Activated CD8-positive, alpha-beta T cell treated with anti-CD3 and anti-CD28 coated beads for 36 hours (primary cell): Measurements from ENCODE around the gene TMPRSS2. TPM values are rescaled to one million over a fixed set of nuclear protein-coding genes. Genes with fewer than 3 reads are reported as not detected.

Experiments
- ATAC-seq: fragments of 200-7000 bp; cut with Tn5 transposase; one replicate; pipeline ENCODE4 v1.10.0; 2021; ENCODE audit warnings: mild to moderate bottlenecking, moderate library complexity
- CTCF ChIA-PET: fragments of 350-600 bp; sonication (Branson Sonifier 250); formaldehyde crosslinking; loops from one replicate; lab custom pipeline; 2021; ENCODE audit warnings: antibody characterized with exemption; lab: Charles Lee
- POLR2A ChIA-PET: fragments of 350-600 bp; sonication (Branson Sonifier 250); formaldehyde crosslinking; loops from one replicate; lab custom pipeline; 2021; ENCODE audit warnings: antibody characterized with exemption; lab: Charles Lee
- DNase-seq: peaks from one replicate; pipeline ENCODE4 v3.0.0-alpha.2; 2020
- H3K27ac Mint-ChIP-seq: one replicate; pipeline ENCODE4 v1.8.0; 2021; ENCODE audit warnings: mild to moderate bottlenecking, mixed read lengths
- H3K27me3 Mint-ChIP-seq: one replicate; pipeline ENCODE4 v1.8.0; 2021; ENCODE audit warnings: mixed read lengths
- H3K36me3 Mint-ChIP-seq: one replicate; pipeline ENCODE4 v1.8.0; 2021; ENCODE audit warnings: low read depth, mixed read lengths
- H3K4me1 Mint-ChIP-seq: one replicate; pipeline ENCODE4 v1.8.0; 2021; ENCODE audit warnings: low read depth, mixed read lengths
- H3K4me3 Mint-ChIP-seq: one replicate; pipeline ENCODE4 v1.8.0; 2021; ENCODE audit warnings: mild to moderate bottlenecking, moderate library complexity, mixed read lengths
- H3K9me3 Mint-ChIP-seq: one replicate; pipeline ENCODE4 v1.8.0; 2021; ENCODE audit warnings: mixed read lengths
- CTCF ChIP-seq: fragments of 200-600 bp; IDR thresholded peaks from one replicate; pipeline ENCODE4 v1.8.0; 2022; ENCODE audit warnings: antibody characterized with exemption, mild to moderate bottlenecking
- intact Hi-C: fragments of 100-400 bp; cut with micrococcal nuclease; formaldehyde crosslinking; loops from one replicate; pipeline ENCODE4 v1.10.0; 2022
- total RNA-seq, 2 experiments: library from RNA; stranded (reverse); gene quantifications; one replicate each; pipeline ENCODE4 v1.2.3, GENCODE V29; 2021

The TMPRSS2 gene
- total RNA-seq, 2 experiments from 2014 or later = not detected

GRCh38 chr21:41428847-41429246 lies 79.1 kb downstream of the TMPRSS2 start:
- Mint-ChIP-seq H3K4me1 (peaks cover 18% of the 10 kb centered on the region), H3K9me3 (no peaks in the 10 kb centered on the region), H3K27me3 (no peaks in the 10 kb centered on the region), H3K27ac (no peak overlapping the region), H3K36me3 (peaks cover 24% of the 10 kb centered on the region), H3K4me3 (no peak overlapping the region)
- no peak for TF ChIP-seq CTCF
- DNase-seq = no peak
- POLR2A ChIA-PET = interaction anchor here (0.6 to 0.9 kb wide), 3 partner anchors 9 to 80 kb away, joined by 3 read pairs; no protein-coding TSS in a partner anchor
- ATAC-seq = no peak
- intact Hi-C loops = no loop called here
- CTCF ChIA-PET = no interaction called here

- H3K4me1 Mint-ChIP-seq = peaks cover 18% of the 10 kb centered on the region
- no peak overlapping the region for H3K4me3 Mint-ChIP-seq
- ATAC-seq = no peak
- TF ChIP-seq CTCF = no peak
- POLR2A ChIA-PET = interaction anchor here (0.6 to 0.9 kb wide), 2 partner anchors 9 to 67 kb away, joined by 3 read pairs; no protein-coding TSS in a partner anchor
- no peaks in the 10 kb centered on the region for H3K27me3 Mint-ChIP-seq
- H3K36me3 Mint-ChIP-seq = peaks cover 21% of the 10 kb centered on the region
- intact Hi-C loops = no loop called here
- H3K27ac Mint-ChIP-seq = no peak overlapping the region
- no peak for DNase-seq
- CTCF ChIA-PET = no interaction called here
- no peaks in the 10 kb centered on the region for H3K9me3 Mint-ChIP-seq
Measured at GRCh38 chr21:41428311-41428710, 79.6 kb downstream of the TMPRSS2 start.

DNA sequence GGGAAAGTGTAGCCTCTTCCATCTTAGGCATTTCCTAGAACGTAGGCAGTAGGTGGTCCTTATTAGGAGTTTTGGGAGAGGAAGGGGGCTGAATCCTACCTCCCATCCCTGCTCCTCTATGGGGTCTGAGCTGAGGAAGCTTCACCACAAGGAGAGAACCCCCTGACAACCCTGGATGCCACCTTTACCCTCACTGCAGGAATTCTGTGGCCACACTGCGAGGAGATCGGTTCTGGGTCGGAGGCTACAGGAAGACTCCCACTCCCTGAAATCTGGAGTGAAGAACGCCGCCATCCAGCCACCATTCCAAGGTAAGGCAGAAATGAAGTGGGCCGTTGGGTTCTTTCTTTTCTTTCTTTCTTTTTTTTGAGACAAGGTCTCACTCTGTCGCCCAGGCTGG lies 80.4 kb downstream of the TMPRSS2 start:
- peaks cover 18% of the 10 kb centered on the region for H3K4me1 Mint-ChIP-seq
- H3K27me3 Mint-ChIP-seq = no peaks in the 10 kb centered on the region
- intact Hi-C loops = no loop called here
- no peaks in the 10 kb centered on the region for H3K9me3 Mint-ChIP-seq
- H3K36me3 Mint-ChIP-seq = peaks cover 13% of the 10 kb centered on the region
- ATAC-seq (no peak), DNase-seq (no peak)
- H3K27ac Mint-ChIP-seq = peak overlapping the region; percentile 66
- CTCF ChIA-PET = interaction anchor here (0.9 kb wide), 1 partner anchor 144 kb away, joined by 6 read pairs; no protein-coding TSS in a partner anchor
- TF ChIP-seq CTCF = no peak
- POLR2A ChIA-PET = interaction anchor here (1.0 to 1.5 kb wide), 2 partner anchors 12 to 54 kb away, joined by 3 to 4 read pairs; no protein-coding TSS in a partner anchor
- H3K4me3 Mint-ChIP-seq = peak overlapping the region; percentile 87

DNA sequence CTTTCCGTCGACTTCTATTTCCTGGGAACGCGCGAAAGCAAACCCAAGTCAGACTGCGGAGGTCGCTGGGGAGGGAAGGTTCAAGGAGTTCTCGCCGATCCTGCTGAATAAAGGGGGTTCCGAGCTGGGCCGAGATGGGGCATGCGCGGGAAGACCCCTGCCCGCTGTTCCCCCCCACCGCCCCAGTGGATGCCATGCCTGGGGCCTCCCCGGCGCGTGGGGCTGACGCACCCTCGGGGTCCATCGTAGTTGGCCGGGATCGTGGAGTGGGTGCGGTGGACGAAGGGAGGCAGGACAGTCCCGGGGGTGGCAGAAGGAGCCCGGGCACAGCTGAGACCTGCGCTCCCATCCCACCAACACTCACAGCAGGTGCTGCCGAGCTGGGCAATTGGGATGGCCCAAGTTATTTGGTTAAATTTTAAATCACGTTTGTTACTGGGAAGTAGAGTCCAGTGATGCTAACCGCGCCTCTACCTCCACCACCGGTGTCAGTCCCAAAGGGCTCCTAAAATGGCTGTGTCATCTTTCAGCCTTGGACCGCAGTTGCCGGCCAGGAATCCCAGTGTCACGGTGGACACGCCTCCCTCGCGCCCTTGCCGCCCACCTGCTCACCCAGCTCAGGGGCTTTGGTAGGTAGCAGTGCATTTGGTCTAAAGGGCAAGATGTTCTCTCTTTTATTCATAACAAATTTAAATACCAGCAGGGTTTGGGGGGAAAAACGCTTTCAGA lies 81.1 kb downstream of the TMPRSS2 start:
- H3K4me3 Mint-ChIP-seq = peak overlapping the region; percentile 87
- peaks cover 7% of the 10 kb centered on the region for H3K36me3 Mint-ChIP-seq
- CTCF ChIA-PET = interaction anchor here (0.9 kb wide), 1 partner anchor 143 kb away, joined by 6 read pairs; no protein-coding TSS in a partner anchor
- DNase-seq = peak; percentile 23
- ATAC-seq = no peak
- POLR2A ChIA-PET = interaction anchor here (1.0 to 2.8 kb wide), 3 partner anchors 12 to 66 kb away, joined by 3 to 10 read pairs (median 4); partner anchors contain the start of gene MX2
- TF ChIP-seq CTCF = no peak
- no peaks in the 10 kb centered on the region for H3K27me3 Mint-ChIP-seq
- H3K9me3 Mint-ChIP-seq = no peaks in the 10 kb centered on the region
- peak overlapping the region; percentile 24 for H3K27ac Mint-ChIP-seq
- intact Hi-C loops = no loop called here
- H3K4me1 Mint-ChIP-seq = peaks cover 18% of the 10 kb centered on the region
